SU-DHL-6 (cell line): ENCODE measurements around the gene PTTG1.

Source experiments
- CTCF ChIP-seq: fragments of 200-600 bp; sonication (generic); IDR thresholded peaks from one replicate; pipeline ENCODE4 v1.5.1; 2017; ENCODE audit warnings: antibody characterized with exemption, mild to moderate bottlenecking, low read length, moderate library complexity; ENCODE audit not compliant: insufficient read depth, poor library complexity, severe bottlenecking
- EZH2phosphoT487 ChIP-seq: fragments of 200-600 bp; sonication (generic), shearing (Covaris generic); conservative IDR thresholded peaks from 2 replicates; pipeline ENCODE4 v1.6.1; 2018; ENCODE audit warnings: mild to moderate bottlenecking, antibody characterized with exemption, low read length, moderate library complexity, mixed read lengths

GRCh38 chr5:160437271-160437670, 15.6 kb downstream of the PTTG1 start:
- TF ChIP-seq CTCF (no peak), EZH2phosphoT487 (no peak)
